NCI-H2107 treated with DMSO at 0.1 percent for 48 hours (cell line): ENCODE data around the gene ETS1.

Source experiments
- DNase-seq: peaks from one replicate; lab custom pipeline; 2025; ENCODE audit not compliant: unreplicated experiment; lab: John Stamatoyannopoulos, UW

ETS1 gene

GRCh38 chr11:128412847-128413791 is 174.2 kb downstream of the ETS1 start:
- no peak for DNase-seq

GRCh38 chr11:128411812-128412211 is 175.5 kb downstream of the ETS1 start:
- no peak for DNase-seq

GRCh38 chr11:128411150-128411549 is 176.2 kb downstream of the ETS1 start:
- no peak for DNase-seq

GRCh38 chr11:128409476-128409875 is 177.9 kb downstream of the ETS1 start:
- DNase-seq = no peak
